Measurements from ENCODE around the gene FIS1. TPM values are rescaled to one million over a fixed set of nuclear protein-coding genes. Genes with fewer than 3 reads are reported as not detected.
"Not testable (repeated sequence)": the region's sequence is repeated elsewhere in the genome, so short reads cannot be mapped to it uniquely, and the experiment has no call there.

FIS1 gene
- total and polyA plus RNA-seq, 3 donors from 2014 or later, result 228 to 273 (median 233) TPM

GRCh38 chr7:101255796-101256195, 10.9 kb upstream of the FIS1 start:
- Histone ChIP-seq H3K36me3 (ENCODE audit: low read depth, missing control alignments) (no peaks in the 10 kb centered on the region), H3K27me3 (no peaks in the 10 kb centered on the region), H3K4me1 (peaks cover 7% of the 10 kb centered on the region), H3K9me3 (no peaks in the 10 kb centered on the region), H3K4me3 (no peak overlapping the region), H3K27ac (no peak overlapping the region)
- intact Hi-C loops (cut with DNase I; ENCODE audit: low total_unique reads), result no loop called here
- WGBS, 2 donors, result 79 to 82% methylated on average over 4 of the region's 4 CpGs
- TF ChIP-seq POLR2A (IDR thresholded peaks at IDR 0.05), result no peak
- TF ChIP-seq CTCF (IDR thresholded peaks at IDR 0.05), result no peak
- no peak for DNase-seq

- 78 to 83% methylated on average over 5 of the region's 5 CpGs for WGBS, 2 donors
- intact Hi-C loops (cut with DNase I; ENCODE audit: low total_unique reads); DNase-seq; H3K36me3 ChIP-seq (ENCODE audit: low read depth, missing control alignments); H3K4me1 ChIP-seq; H3K4me3 ChIP-seq; H3K9me3 ChIP-seq; H3K27me3 ChIP-seq: not testable (repeated sequence)
- peak overlapping the region in 1 of 2 donors; percentile 71 for H3K27ac ChIP-seq
These were observed 8.3 kb upstream of the FIS1 start for GRCh38 chr7:101253199-101253598.

- intact Hi-C loops (cut with DNase I; ENCODE audit: low total_unique reads), result no loop called here
- H3K27me3 ChIP-seq, result no peaks in the 10 kb centered on the region
- H3K9me3 ChIP-seq, result no peaks in the 10 kb centered on the region
- peak in 1 of 3 experiments; percentile 12 for TF ChIP-seq CTCF (IDR thresholded peaks at IDR 0.05)
- no peak for TF ChIP-seq POLR2A (IDR thresholded peaks at IDR 0.05)
- no peaks in the 10 kb centered on the region for H3K36me3 ChIP-seq (ENCODE audit: low read depth, missing control alignments)
- H3K27ac ChIP-seq, result peak overlapping the region; percentile 66 to 71
- H3K4me3 ChIP-seq, result peak overlapping the region; percentile 67 to 94
- whole genome bisulfite sequencing, 2 donors, result 0 to 1% methylated on average over 31 to 55 of the region's 55 CpGs
- DNase-seq, result peak; percentile 98
- H3K4me1 ChIP-seq, result peaks cover 7% of the 10 kb centered on the region
These were observed 7.2 kb upstream of the FIS1 start for GRCh38 chr7:101251871-101252659.

- intact Hi-C loops (cut with DNase I; ENCODE audit: low total_unique reads), result no loop called here
- Histone ChIP-seq H3K27me3 (no peaks in the 10 kb centered on the region), H3K4me3 (no peak overlapping the region), H3K27ac (no peak overlapping the region), H3K36me3 (ENCODE audit: low read depth, missing control alignments) (no peaks in the 10 kb centered on the region), H3K9me3 (no peaks in the 10 kb centered on the region), H3K4me1 (peaks cover 7% of the 10 kb centered on the region)
- TF ChIP-seq CTCF (IDR thresholded peaks at IDR 0.05) (no peak), POLR2A (IDR thresholded peaks at IDR 0.05) (no peak)
- no peak for DNase-seq
- 87 to 90% methylated on average over 3 of the region's 3 CpGs for WGBS, 2 donors
These were observed 5.4 kb upstream of the FIS1 start for GRCh38 chr7:101250324-101250723.

GRCh38 chr7:101248276-101248675, 3.4 kb upstream of the FIS1 start:
- Histone ChIP-seq H3K4me1 (peaks cover 15% of the 10 kb centered on the region), H3K27ac (no peak overlapping the region), H3K36me3 (ENCODE audit: low read depth, missing control alignments) (no peaks in the 10 kb centered on the region), H3K27me3 (no peaks in the 10 kb centered on the region), H3K4me3 (no peak overlapping the region), H3K9me3 (no peaks in the 10 kb centered on the region)
- 78 to 96% methylated on average over 5 of the region's 5 CpGs for WGBS, 2 donors
- TF ChIP-seq POLR2A (IDR thresholded peaks at IDR 0.05) (no peak), CTCF (IDR thresholded peaks at IDR 0.05) (no peak)
- no peak for DNase-seq
- intact Hi-C loops (cut with DNase I; ENCODE audit: low total_unique reads), result no loop called here
